Caco-2 (cell line): ENCODE data around the gene SEC31A. TPM values are rescaled to one million over a fixed set of nuclear protein-coding genes. Genes with fewer than 3 reads are reported as not detected.

Experiments
- BruUV-seq: library from RNA; stranded (reverse); fragments of 400-500 nt; replicated peaks from 2 replicates; lab custom pipeline; 2021; lab: Mats Ljungman, UMichigan
- CTCF ChIA-PET: fragments of 300-600 bp; sonication (Branson Sonifier 250); formaldehyde crosslinking; loops from one replicate; lab custom pipeline; 2022; ENCODE audit warnings: antibody characterized with exemption; lab: Charles Lee
- POLR2A ChIA-PET: fragments of 300-600 bp; sonication (Branson Sonifier 250); formaldehyde crosslinking; loops from one replicate; lab custom pipeline; 2022; ENCODE audit warnings: antibody characterized with exemption; lab: Charles Lee
- DNase-seq, 2 experiments: peaks; one replicate each; pipeline versions ENCODE4 v3.0.0 to v3.0.0-alpha.2; 2020 to 2022
- H3K27me3 ChIP-seq: replicated peaks from 2 replicates; pipeline ENCODE4 v1.6.0; 2011; ENCODE audit warnings: low read length; ENCODE audit not compliant: control insufficient read depth, insufficient read depth
- H3K36me3 ChIP-seq: 2 replicates; pipeline ENCODE4 v1.5.1; 2011; ENCODE audit warnings: low read length; ENCODE audit not compliant: control insufficient read depth, insufficient read depth
- H3K4me1 ChIP-seq: fragments of 250-450 bp; sonication (Bioruptor Pico); 2 replicates; pipeline ENCODE4 v1.5.1; 2020; ENCODE audit warnings: mild to moderate bottlenecking
- H3K4me3 ChIP-seq: 2 replicates; pipeline ENCODE4 v1.5.1; 2011; ENCODE audit warnings: low read depth, mild to moderate bottlenecking, control low read depth, low read length
- H3K9me3 ChIP-seq: fragments of 250-450 bp; sonication (Bioruptor Pico); 2 replicates; pipeline ENCODE4 v1.5.1; 2020; ENCODE audit warnings: mild to moderate bottlenecking, moderate library complexity
- H3K27ac Mint-ChIP-seq: one replicate; pipeline ENCODE4 v1.8.0; 2022; ENCODE audit warnings: mixed read lengths; ENCODE audit not compliant: unreplicated experiment
- H3K27me3 Mint-ChIP-seq: one replicate; pipeline ENCODE4 v1.8.0; 2022; ENCODE audit warnings: mixed read lengths; ENCODE audit not compliant: insufficient read depth, unreplicated experiment
- H3K36me3 Mint-ChIP-seq: one replicate; pipeline ENCODE4 v1.8.0; 2022; ENCODE audit warnings: mild to moderate bottlenecking, mixed read lengths; ENCODE audit not compliant: insufficient read depth, unreplicated experiment
- H3K4me1 Mint-ChIP-seq: one replicate; pipeline ENCODE4 v1.8.0; 2022; ENCODE audit warnings: low read depth, mixed read lengths; ENCODE audit not compliant: unreplicated experiment
- H3K4me3 Mint-ChIP-seq: one replicate; pipeline ENCODE4 v1.8.0; 2022; ENCODE audit warnings: mild to moderate bottlenecking, moderate library complexity, mixed read lengths; ENCODE audit not compliant: unreplicated experiment
- H3K9me3 Mint-ChIP-seq: one replicate; pipeline ENCODE4 v1.8.0; 2022; ENCODE audit warnings: mixed read lengths; ENCODE audit not compliant: unreplicated experiment
- intact Hi-C: fragments of 100-400 bp; cut with micrococcal nuclease; formaldehyde crosslinking; loops from one replicate; pipeline ENCODE4 v1.10.0; 2022; ENCODE audit not compliant: unreplicated experiment
- total RNA-seq: library from RNA; stranded (reverse); gene quantifications from 2 replicates; pipeline ENCODE4 v1.2.3, GENCODE V29; 2022
- TF ChIP-seq, protein P1 (sequence below), 2 experiments: fragments of 200-600 bp in 1 of 2; IDR thresholded peaks; 1 replicate in 1 of 2; 2 replicates in 1 of 2; pipeline versions ENCODE4 v1.5.1 to v1.8.0; 2011 to 2022; ENCODE audit warnings: antibody characterized with exemption in 1 of 2, control low read depth in 1 of 2, inconsistent platforms in 1 of 2, low read depth in 1 of 2, low read length in 1 of 2, mild to moderate bottlenecking in 1 of 2, moderate library complexity in 1 of 2; ENCODE audit not compliant: insufficient read depth in 1 of 2, severe bottlenecking in 1 of 2, unreplicated experiment in 1 of 2

SEC31A gene
- total RNA-seq, 1 experiment from 2014 or later = 175 TPM

DNA sequence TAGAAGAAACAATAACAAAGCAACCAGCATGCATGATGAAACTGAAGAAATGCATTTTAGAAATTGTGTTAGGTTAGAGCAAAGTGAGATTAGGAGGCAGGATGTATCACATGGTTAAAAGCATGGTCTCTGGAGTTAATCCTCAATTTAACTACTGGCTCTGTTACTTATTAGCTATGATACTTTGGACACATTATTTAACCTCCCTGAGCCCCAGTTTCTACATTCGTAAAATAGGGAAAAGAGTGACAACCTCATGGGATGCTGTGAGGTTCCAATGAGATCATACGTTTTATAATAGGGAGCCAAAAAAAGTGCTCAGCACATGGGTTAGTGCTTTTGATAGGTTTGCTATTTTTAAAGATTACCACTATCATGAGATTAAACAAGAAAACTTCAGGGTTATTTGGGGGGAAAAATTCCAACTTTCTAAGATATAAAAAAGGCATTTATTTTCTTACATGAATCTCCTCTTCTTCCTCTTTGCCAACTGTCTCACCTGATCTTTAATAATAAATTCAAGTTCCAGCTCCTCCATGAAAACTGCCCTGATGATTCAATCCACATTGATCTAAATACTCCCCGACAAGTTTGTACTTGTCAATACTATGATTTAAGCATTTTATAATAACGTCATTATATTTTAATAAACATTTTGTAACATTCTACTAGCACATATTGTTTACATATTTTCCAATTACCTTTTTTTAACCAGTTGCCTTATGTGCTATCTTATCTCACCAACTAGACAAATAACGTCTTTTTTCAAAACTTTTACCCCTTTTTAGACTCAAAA is 4.6 kb downstream of the SEC31A start:
- H3K4me3 ChIP-seq = no peak overlapping the region
- POLR2A ChIA-PET = interaction anchor here (1.2 to 2.3 kb wide), 2 partner anchors 14 to 457 kb away, joined by 3 to 8 read pairs; partner anchors contain the start of gene THAP9
- CTCF ChIA-PET = interaction anchor here (1.0 kb wide), 1 partner anchor 34 kb away, joined by 4 read pairs; no protein-coding TSS in a partner anchor
- H3K4me1 ChIP-seq = peaks cover 28% of the 10 kb centered on the region
- TF ChIP-seq, protein P1, sequence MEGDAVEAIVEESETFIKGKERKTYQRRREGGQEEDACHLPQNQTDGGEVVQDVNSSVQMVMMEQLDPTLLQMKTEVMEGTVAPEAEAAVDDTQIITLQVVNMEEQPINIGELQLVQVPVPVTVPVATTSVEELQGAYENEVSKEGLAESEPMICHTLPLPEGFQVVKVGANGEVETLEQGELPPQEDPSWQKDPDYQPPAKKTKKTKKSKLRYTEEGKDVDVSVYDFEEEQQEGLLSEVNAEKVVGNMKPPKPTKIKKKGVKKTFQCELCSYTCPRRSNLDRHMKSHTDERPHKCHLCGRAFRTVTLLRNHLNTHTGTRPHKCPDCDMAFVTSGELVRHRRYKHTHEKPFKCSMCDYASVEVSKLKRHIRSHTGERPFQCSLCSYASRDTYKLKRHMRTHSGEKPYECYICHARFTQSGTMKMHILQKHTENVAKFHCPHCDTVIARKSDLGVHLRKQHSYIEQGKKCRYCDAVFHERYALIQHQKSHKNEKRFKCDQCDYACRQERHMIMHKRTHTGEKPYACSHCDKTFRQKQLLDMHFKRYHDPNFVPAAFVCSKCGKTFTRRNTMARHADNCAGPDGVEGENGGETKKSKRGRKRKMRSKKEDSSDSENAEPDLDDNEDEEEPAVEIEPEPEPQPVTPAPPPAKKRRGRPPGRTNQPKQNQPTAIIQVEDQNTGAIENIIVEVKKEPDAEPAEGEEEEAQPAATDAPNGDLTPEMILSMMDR (IDR thresholded peaks at IDR 0.05; ENCODE audit: insufficient read depth in 1 of 2, low read depth in 1 of 2, low read length in 1 of 2, severe bottlenecking in 1 of 2, unreplicated experiment in 1 of 2) = no peak
- Mint-ChIP-seq H3K4me1 (peaks cover 30% of the 10 kb centered on the region), H3K4me3 (peak overlapping the region; percentile 6), H3K27me3 (no peaks in the 10 kb centered on the region), H3K27ac (no peak overlapping the region), H3K36me3 (peaks cover 53% of the 10 kb centered on the region), H3K9me3 (no peaks in the 10 kb centered on the region)
- H3K9me3 ChIP-seq = no peaks in the 10 kb centered on the region
- H3K36me3 ChIP-seq = no peaks in the 10 kb centered on the region
- DNase-seq = no peak
- intact Hi-C loops = no loop called here
- H3K27me3 ChIP-seq = no peaks in the 10 kb centered on the region
- no TSS peak for BruUV-seq

DNA sequence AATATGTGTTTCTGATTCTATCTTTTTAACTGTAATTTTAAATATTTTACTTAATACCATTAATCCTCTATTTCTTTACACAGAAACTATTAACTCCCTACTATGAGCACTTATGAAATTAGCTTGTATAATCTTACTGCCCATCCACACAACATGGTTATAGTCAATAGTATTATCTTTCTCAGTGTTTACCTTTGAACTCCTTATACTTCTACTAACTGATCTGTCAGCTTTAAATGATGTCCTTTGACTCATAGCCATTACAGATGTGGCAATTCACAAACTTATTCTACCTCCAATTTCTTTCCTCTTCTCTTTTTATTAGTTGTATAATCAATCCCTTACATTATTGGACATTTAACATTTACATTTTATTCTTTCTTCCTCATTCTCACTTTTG is 5.5 kb downstream of the SEC31A start:
- Mint-ChIP-seq H3K27ac (no peak overlapping the region), H3K4me1 (peaks cover 30% of the 10 kb centered on the region), H3K4me3 (peak overlapping the region; percentile 6), H3K36me3 (peaks cover 51% of the 10 kb centered on the region), H3K9me3 (no peaks in the 10 kb centered on the region), H3K27me3 (no peaks in the 10 kb centered on the region)
- Histone ChIP-seq H3K9me3 (no peaks in the 10 kb centered on the region), H3K4me3 (no peak overlapping the region), H3K4me1 (peaks cover 28% of the 10 kb centered on the region), H3K36me3 (no peaks in the 10 kb centered on the region), H3K27me3 (no peaks in the 10 kb centered on the region)
- ChIA-PET CTCF (no interaction called here), POLR2A (interaction anchor here (1.2 to 2.3 kb wide), 2 partner anchors 15 to 456 kb away, joined by 3 to 8 read pairs; partner anchors contain the start of gene THAP9)
- no peak for DNase-seq
- TF ChIP-seq, protein P1 (IDR thresholded peaks at IDR 0.05; ENCODE audit: insufficient read depth in 1 of 2, low read depth in 1 of 2, low read length in 1 of 2, severe bottlenecking in 1 of 2, unreplicated experiment in 1 of 2) = no peak
- intact Hi-C loops = no loop called here
- BruUV-seq = no TSS peak

DNA sequence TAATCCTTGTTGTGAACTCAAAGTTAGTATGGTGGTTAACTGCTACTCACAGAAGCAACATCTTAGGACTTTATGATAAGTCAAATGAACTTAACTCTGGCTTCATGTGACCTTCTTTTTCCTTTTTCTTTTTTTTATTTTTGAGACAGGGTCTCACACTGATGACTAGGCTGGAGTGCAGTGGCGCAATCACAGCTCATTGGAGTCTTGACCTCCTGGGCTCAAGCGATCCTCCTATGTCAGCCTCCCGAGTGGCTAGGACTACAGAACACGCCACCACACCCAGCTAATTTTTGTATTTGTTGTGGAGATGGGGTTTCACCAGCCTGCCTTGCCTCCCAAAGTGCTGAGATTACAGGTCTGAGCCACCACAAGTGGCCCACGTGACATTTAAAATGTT is 22.4 kb downstream of the SEC31A start:
- H3K4me3 Mint-ChIP-seq = no peak overlapping the region
- no TSS peak for BruUV-seq
- H3K27ac Mint-ChIP-seq = no peak overlapping the region
- Histone ChIP-seq H3K27me3 (no peaks in the 10 kb centered on the region), H3K36me3 (no peaks in the 10 kb centered on the region), H3K4me3 (no peak overlapping the region), H3K9me3 (no peaks in the 10 kb centered on the region), H3K4me1 (no peaks in the 10 kb centered on the region)
- no peaks in the 10 kb centered on the region for H3K27me3 Mint-ChIP-seq
- no peaks in the 10 kb centered on the region for H3K4me1 Mint-ChIP-seq
- no peaks in the 10 kb centered on the region for H3K9me3 Mint-ChIP-seq
- TF ChIP-seq, protein P1 (IDR thresholded peaks at IDR 0.05; ENCODE audit: insufficient read depth in 1 of 2, low read depth in 1 of 2, low read length in 1 of 2, severe bottlenecking in 1 of 2, unreplicated experiment in 1 of 2) = no peak
- POLR2A ChIA-PET = interaction anchor here (0.6 kb wide), 1 partner anchor 16 kb away, joined by 4 read pairs; no protein-coding TSS in a partner anchor
- CTCF ChIA-PET = no interaction called here
- intact Hi-C loops = no loop called here
- no peak for DNase-seq
- peaks cover 92% of the 10 kb centered on the region for H3K36me3 Mint-ChIP-seq
